K562 treated with DMSO at 1 percent for 48 hours (cell line): ENCODE results near the gene DAZAP1. TPM values are rescaled to one million over a fixed set of nuclear protein-coding genes. Genes with fewer than 3 reads are reported as not detected.

ENCODE experiments used
- total RNA-seq: library from RNA; unstranded; fragments of 300-600 nt; gene quantifications from 2 replicates; pipeline ENCODE4 v1.2.3, GENCODE V29; 2022; ENCODE audit warnings: low replicate concordance; ENCODE audit errors: extremely low read depth

Gene DAZAP1
- total RNA-seq: not detected in 2 replicates

DNA sequence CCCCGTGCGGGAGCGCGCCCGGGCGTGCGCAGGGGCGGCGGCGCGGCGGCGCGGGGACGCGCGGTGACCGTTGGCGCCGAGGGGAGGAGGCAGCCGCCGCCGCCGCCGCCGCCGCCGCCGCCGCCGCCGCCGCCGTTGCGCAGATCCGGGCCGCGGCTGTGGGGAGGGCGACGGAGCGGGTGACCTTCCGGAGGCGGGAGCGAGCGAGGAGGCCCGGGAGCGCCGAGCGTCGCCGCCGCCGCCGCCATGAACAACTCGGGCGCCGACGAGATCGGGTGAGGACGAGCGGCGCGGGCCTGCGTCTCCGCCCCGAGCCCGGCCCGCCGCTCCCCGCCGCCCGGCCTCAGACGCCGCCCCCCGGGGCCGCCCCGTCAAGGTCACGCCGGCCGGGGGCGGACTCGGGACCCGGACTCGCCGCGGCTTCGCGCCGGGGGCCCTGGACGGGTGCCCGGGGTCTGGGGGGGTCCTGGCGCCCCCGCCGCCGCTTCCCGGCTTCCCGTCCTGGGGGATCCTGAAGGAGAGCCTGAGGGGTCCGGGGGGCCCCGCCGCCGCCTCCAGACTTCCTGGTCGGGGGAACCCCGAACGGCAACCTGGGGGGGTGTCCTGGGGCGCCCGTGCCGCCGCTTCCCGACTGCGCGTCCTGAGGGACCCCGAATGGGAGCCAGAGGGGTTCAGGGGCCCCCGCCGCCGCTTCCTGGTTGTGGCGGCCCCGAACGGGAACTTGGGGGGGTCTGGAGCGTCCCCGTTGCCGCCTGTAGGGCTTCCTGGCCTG is at the start of gene DAZAP1:
Gene DAZAP1 (plus strand): TSS at position 59 of the 772 bp plus-strand sequence. CDS start 188 bp downstream, at position 247.

DNA sequence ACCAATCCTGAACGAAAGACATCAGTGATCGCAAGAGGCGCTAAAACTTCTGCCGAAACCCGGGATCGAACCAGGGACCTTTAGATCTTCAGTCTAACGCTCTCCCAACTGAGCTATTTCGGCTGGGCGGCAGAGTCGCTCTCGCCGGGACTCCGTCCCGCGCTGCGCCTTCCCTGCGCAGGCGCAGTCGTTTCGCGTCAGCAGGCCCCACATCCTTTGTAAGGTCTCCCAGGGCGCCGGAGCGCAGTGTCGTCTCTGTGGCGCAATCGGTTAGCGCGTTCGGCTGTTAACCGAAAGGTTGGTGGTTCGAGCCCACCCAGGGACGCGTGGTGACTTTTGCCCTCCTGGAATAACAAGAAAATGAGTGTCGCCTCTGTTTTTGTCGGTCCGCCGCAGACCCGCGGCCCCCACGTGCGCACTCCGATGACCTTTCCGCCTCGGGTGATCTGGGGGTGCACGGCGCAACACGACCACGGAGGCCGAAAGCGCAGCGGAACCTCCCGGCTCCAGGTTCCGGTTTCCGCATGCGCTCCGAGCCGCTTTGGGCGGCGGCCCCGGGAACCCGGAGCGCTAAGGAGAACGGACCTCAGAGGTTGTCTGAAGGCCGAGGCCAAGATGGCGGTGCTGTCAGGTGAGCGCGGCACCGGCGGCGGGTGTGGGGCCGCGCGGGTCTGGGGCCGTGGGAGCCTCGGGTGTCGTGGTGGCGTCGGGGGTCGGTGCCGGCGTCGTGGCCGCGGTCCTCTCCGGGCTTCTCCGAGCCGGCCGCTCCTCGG is 23.9 kb upstream of the DAZAP1 start, which contains the start of gene NDUFS7:
Gene NDUFS7 (plus strand): TSS at position 596 of the 773 bp plus-strand sequence. CDS start 20 bp downstream, at position 616.

DNA sequence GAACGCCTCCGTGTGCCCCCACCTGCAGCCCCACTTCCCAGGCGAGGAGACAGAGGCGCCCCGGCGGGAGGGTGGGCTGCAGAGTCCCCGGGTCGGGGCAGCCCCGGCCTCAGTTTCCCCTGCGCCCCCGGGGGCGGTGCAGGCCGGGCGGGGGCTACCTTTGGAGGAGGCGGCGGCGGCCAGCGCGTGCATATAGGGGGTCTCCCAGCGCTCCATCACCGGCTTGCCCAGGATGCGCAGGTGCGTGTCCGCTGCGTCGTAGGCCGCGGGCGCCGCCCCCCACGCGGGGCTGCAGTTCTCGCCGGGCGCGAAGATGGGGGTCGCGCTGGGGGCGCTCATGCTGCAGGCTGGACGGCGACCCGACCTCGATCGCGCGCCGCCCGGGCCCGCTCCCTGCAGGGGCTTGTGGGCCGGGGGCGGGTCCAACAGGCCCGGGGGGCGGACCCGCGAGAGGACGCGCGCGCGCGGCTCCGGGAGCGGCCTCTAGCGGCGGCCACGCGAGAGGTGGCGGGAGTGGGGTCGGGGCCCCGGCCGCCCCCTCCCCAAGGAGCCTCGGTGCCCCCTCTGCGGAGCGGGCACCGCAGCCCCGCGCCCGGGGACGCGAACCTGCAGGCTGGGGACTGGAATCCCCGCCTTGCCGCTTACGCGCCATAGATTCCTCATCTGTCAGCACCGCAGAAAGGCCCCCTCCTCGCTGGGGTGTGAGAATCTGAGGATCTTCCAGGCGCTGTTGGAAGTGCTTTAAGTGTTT is 6.1 kb upstream of the DAZAP1 start, which contains the start of gene GAMT:
Gene GAMT (minus strand): TSS at position 405 of the 751 bp plus-strand sequence. CDS start 66 bp downstream, at position 339.

DNA sequence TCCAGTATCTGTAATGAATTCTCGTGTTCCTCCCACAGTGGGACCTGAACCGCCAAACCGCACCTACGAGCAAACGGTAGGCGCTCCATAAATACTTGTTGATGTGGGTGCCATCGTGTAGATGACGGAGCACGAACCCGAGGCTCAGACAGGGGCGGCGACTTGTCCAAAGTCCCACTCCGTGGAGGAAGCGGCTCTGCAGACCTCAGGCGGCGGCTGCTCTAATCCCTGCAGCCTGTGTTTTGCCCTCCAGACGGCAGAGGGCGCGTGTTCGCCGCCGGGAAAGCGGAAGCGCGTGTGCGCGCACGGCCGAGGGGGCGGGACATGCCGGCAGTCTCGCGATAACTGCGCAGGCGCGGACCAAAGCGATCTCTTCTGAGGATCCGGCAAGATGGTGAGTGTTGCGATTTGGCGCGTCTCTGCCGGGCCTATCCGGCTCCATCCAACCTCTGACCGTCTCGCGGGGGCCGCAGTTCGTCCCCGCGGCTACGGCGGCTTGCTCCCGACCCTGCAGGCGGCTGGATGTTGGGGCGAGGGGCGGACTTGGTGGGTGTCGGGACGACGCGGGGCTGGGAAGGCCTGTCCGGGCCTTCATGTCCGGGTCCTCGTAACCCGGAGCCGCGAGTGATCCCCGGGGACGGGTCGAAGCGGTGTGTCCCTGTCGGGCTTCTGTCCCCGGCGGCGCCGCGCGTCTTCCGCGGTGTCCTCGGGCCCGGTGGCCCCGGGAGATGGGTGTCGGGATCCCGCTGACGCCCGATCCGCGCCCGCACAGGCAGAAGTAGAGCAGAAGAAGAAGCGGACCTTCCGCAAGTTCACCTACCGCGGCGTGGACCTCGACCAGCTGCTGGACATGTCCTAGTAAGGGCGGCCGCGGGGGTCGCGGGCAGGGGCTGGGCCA is 30.9 kb downstream of the DAZAP1 start, which contains the start of gene RPS15:
Gene RPS15 (plus strand): TSS at position 362 of the 898 bp plus-strand sequence. CDS start 30 bp downstream, at position 392.

DNA sequence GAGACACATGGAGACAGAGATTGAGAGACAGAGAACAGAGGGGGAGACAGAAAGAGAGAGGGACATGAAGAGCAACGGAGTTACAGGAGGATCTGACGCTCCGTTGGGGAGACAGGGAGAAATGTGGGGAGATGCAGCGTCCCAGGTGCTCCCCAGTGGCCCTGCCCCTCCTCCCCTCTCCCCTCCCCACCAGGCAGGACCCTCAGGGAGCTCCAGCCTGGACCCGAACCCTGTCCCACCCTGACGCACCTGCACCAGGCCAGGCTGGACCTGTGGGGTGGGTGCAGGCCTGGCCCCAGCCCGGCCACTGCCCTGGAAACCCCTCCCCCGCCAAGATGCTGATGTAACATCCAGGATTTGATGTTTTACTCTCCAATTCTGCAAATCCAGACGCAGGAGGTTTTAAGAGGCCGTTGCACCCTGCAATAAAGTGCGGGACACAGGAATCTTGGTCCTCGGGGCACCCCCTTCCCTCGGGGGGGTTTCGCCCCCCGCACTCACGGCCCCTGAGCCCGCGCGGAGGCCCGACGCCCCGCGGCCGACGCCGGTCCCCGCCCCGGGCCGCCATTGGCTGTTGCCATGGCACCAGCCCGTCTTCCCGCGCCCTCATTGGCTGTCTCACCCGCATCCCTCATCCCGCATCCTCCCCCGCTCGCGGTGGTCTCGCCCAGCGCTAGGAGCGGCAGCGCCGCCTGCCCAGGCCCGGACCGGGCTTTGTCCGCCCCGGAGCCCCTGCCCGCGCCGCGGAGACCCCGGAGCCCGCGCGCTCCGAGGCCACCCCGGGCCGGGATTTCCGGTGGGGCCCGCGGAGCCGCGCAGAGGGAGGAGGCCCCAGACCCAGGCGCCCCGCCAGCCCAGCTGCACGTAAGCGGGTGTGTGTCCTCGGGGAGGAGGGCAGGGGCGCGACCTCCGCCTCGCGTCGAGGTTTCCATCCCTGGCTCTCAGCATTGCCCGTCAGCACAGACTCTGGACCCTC is 42.4 kb downstream of the DAZAP1 start, which contains the start of gene APC2:
Gene APC2 (plus strand): TSS at position 655 of the 976 bp plus-strand sequence. CDS start 2,881 bp downstream, outside the sequence.

DNA sequence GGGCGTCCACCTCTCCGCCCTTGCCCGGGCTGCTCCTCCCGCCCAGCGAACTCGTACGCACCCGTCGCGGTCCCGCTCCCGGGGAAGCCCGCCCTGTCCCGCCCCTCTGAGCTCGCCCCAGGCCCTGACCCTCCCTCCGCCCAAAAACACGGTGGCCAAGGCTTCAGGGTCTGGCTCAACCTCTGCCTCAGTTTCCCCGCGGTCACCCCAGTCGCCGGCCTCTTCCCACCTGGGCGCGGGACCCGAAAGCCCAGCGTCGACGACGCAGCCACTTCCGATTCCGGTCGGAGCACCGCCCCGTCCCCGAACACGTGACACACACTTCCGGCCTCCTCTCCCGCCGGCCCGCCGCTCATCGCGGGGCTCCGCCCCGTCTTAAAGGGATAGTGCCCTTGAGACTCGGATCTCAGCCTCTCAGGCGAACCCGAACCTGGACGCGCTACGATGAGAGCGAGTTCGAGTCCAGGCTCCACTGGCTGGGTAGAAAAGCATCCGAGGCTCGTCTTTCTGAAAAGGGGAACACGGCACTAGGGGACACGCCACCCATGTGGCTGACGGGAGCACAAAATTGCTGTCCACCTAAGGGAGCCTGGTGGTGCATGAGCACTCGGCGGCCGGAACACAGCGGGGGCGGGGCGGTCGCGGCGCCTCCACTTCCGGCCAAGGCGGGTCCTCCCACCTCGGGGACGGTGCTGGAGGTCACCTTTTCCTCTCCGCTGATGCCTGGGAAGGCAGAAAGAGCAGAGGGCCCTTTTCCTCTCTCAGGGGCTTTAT is 71.7 kb downstream of the DAZAP1 start, which contains the start of gene C19orf25:
Gene C19orf25 (minus strand): TSS at position 282 of the 774 bp plus-strand sequence. CDS start 312 bp downstream, outside the sequence.

Other genes with a start within 250 kb of the DAZAP1 start
- gene SBNO2, start 233.3 kb upstream of the DAZAP1 start, total RNA-seq: 203 TPM in 1 of 2 replicates, not detected in the other
- 700 TPM in 1 of 2 replicates, not detected in the other for gene STK11, start 201.8 kb upstream of the DAZAP1 start, total RNA-seq
- not detected in 2 replicates for gene CBARP, start 169.6 kb upstream of the DAZAP1 start, total RNA-seq
- gene ATP5F1D, start 165.8 kb upstream of the DAZAP1 start, total RNA-seq: not detected in 2 replicates
- not detected in 2 replicates for gene MIDN, start 159.0 kb upstream of the DAZAP1 start, total RNA-seq
- not detected in 2 replicates for gene CIRBP, start 138.3 kb upstream of the DAZAP1 start, total RNA-seq
- gene FAM174C, start 132.1 kb upstream of the DAZAP1 start, total RNA-seq: not detected in 2 replicates
- gene EFNA2, start 121.7 kb upstream of the DAZAP1 start, total RNA-seq: not detected in 2 replicates
- gene NDUFS7, start 23.7 kb upstream of the DAZAP1 start, total RNA-seq: not detected in 2 replicates
- not detected in 2 replicates for gene GAMT, start 6.0 kb upstream of the DAZAP1 start, total RNA-seq
- gene RPS15, start 30.8 kb downstream of the DAZAP1 start, total RNA-seq: 3,927 TPM in 1 of 2 replicates, not detected in the other
- not detected in 2 replicates for gene APC2, start 42.5 kb downstream of the DAZAP1 start, total RNA-seq
- gene C19orf25, start 71.6 kb downstream of the DAZAP1 start, total RNA-seq: not detected in 2 replicates
- not detected in 2 replicates for gene PCSK4, start 82.8 kb downstream of the DAZAP1 start, total RNA-seq
- not detected in 2 replicates for gene REEP6, start 83.6 kb downstream of the DAZAP1 start, total RNA-seq
- gene ADAMTSL5, start 105.4 kb downstream of the DAZAP1 start, total RNA-seq: not detected in 2 replicates
- gene PLK5, start 116.5 kb downstream of the DAZAP1 start, total RNA-seq: not detected in 2 replicates
- gene MEX3D, start 160.7 kb downstream of the DAZAP1 start, total RNA-seq: not detected in 2 replicates
- 422 TPM in 1 of 2 replicates, not detected in the other for gene MBD3, start 185.3 kb downstream of the DAZAP1 start, total RNA-seq
- not detected in 2 replicates for gene UQCR11, start 197.9 kb downstream of the DAZAP1 start, total RNA-seq
- 141 TPM in 1 of 2 replicates, not detected in the other for gene TCF3, start 245.0 kb downstream of the DAZAP1 start, total RNA-seq